ENCODE data around the gene USPL1. TPM values are rescaled to one million over a fixed set of nuclear protein-coding genes. Genes with fewer than 3 reads are reported as not detected.

The USPL1 gene
- total RNA-seq, 1 experiment from 2014 or later, result 23.4 TPM

- intact Hi-C loops (cut with micrococcal nuclease; ENCODE audit: unreplicated experiment), result no loop called here
- H3K27me3 Mint-ChIP-seq (ENCODE audit: insufficient read depth, unreplicated experiment), result no peaks in the 10 kb centered on the region
- H3K9me3 ChIP-seq, result no peaks in the 10 kb centered on the region
- no peak for TF ChIP-seq CTCF (IDR thresholded peaks at IDR 0.05; ENCODE audit: insufficient read depth in 1 of 2, low read depth in 1 of 2, low read length in 1 of 2, severe bottlenecking in 1 of 2, unreplicated experiment in 1 of 2)
- H3K4me1 Mint-ChIP-seq (ENCODE audit: low read depth, unreplicated experiment), result peaks cover 8% of the 10 kb centered on the region
- no peaks in the 10 kb centered on the region for H3K27me3 ChIP-seq (replicated peaks; ENCODE audit: control insufficient read depth, insufficient read depth, low read length)
- BruUV-seq (replicated peaks), result no TSS peak
- ChIA-PET POLR2A (no interaction called here), CTCF (interaction anchor here (0.7 kb wide), 1 partner anchor 164 kb away, joined by 9 read pairs; the partner anchor contains the start of gene UBE2L5)
- no peaks in the 10 kb centered on the region for H3K4me1 ChIP-seq
- no peak overlapping the region for H3K4me3 ChIP-seq (ENCODE audit: low read depth, low read length)
- no peaks in the 10 kb centered on the region for H3K36me3 Mint-ChIP-seq (ENCODE audit: insufficient read depth, unreplicated experiment)
- H3K36me3 ChIP-seq (ENCODE audit: control insufficient read depth, insufficient read depth, low read length), result no peaks in the 10 kb centered on the region
- H3K4me3 Mint-ChIP-seq (ENCODE audit: unreplicated experiment), result no peak overlapping the region
- no peak overlapping the region for H3K27ac Mint-ChIP-seq (ENCODE audit: unreplicated experiment)
- no peak for DNase-seq
- H3K9me3 Mint-ChIP-seq (ENCODE audit: unreplicated experiment), result no peaks in the 10 kb centered on the region
Measured at GRCh38 chr13:30585748-30586262, 31.9 kb upstream of the USPL1 start.

GRCh38 chr13:30587231-30587630 lies 30.5 kb upstream of the USPL1 start:
- intact Hi-C loops (cut with micrococcal nuclease; ENCODE audit: unreplicated experiment), result no loop called here
- Mint-ChIP-seq H3K4me3 (ENCODE audit: unreplicated experiment) (no peak overlapping the region), H3K36me3 (ENCODE audit: insufficient read depth, unreplicated experiment) (no peaks in the 10 kb centered on the region), H3K4me1 (ENCODE audit: low read depth, unreplicated experiment) (peaks cover 8% of the 10 kb centered on the region), H3K9me3 (ENCODE audit: unreplicated experiment) (no peaks in the 10 kb centered on the region), H3K27me3 (ENCODE audit: insufficient read depth, unreplicated experiment) (no peaks in the 10 kb centered on the region), H3K27ac (ENCODE audit: unreplicated experiment) (no peak overlapping the region)
- H3K9me3 ChIP-seq, result no peaks in the 10 kb centered on the region
- DNase-seq, result no peak
- no peak for TF ChIP-seq CTCF (IDR thresholded peaks at IDR 0.05; ENCODE audit: insufficient read depth in 1 of 2, low read depth in 1 of 2, low read length in 1 of 2, severe bottlenecking in 1 of 2, unreplicated experiment in 1 of 2)
- H3K27me3 ChIP-seq (replicated peaks; ENCODE audit: control insufficient read depth, insufficient read depth, low read length), result no peaks in the 10 kb centered on the region
- POLR2A ChIA-PET, result no interaction called here
- CTCF ChIA-PET, result no interaction called here
- no TSS peak for BruUV-seq (replicated peaks)
- H3K36me3 ChIP-seq (ENCODE audit: control insufficient read depth, insufficient read depth, low read length), result no peaks in the 10 kb centered on the region
- H3K4me1 ChIP-seq, result no peaks in the 10 kb centered on the region
- no peak overlapping the region for H3K4me3 ChIP-seq (ENCODE audit: low read depth, low read length)

- ChIA-PET CTCF (no interaction called here), POLR2A (no interaction called here)
- Histone ChIP-seq H3K36me3 (ENCODE audit: control insufficient read depth, insufficient read depth, low read length) (no peaks in the 10 kb centered on the region), H3K27me3 (replicated peaks; ENCODE audit: control insufficient read depth, insufficient read depth, low read length) (no peaks in the 10 kb centered on the region), H3K9me3 (no peaks in the 10 kb centered on the region), H3K4me1 (no peaks in the 10 kb centered on the region), H3K4me3 (ENCODE audit: low read depth, low read length) (no peak overlapping the region)
- Mint-ChIP-seq H3K4me3 (ENCODE audit: unreplicated experiment) (no peak overlapping the region), H3K9me3 (ENCODE audit: unreplicated experiment) (no peaks in the 10 kb centered on the region), H3K27me3 (ENCODE audit: insufficient read depth, unreplicated experiment) (no peaks in the 10 kb centered on the region), H3K27ac (ENCODE audit: unreplicated experiment) (no peak overlapping the region), H3K4me1 (ENCODE audit: low read depth, unreplicated experiment) (peaks cover 8% of the 10 kb centered on the region), H3K36me3 (ENCODE audit: insufficient read depth, unreplicated experiment) (no peaks in the 10 kb centered on the region)
- intact Hi-C loops (cut with micrococcal nuclease; ENCODE audit: unreplicated experiment), result no loop called here
- no peak for DNase-seq
- BruUV-seq (replicated peaks), result no TSS peak
- no peak for TF ChIP-seq CTCF (IDR thresholded peaks at IDR 0.05; ENCODE audit: insufficient read depth in 1 of 2, low read depth in 1 of 2, low read length in 1 of 2, severe bottlenecking in 1 of 2, unreplicated experiment in 1 of 2)
Measured at GRCh38 chr13:30587739-30588138, 30.0 kb upstream of the USPL1 start.

Measured in Caco-2 (cell line).